H1 (cell line): Measurements from ENCODE around the gene PTPN1. TPM values are rescaled to one million over a fixed set of nuclear protein-coding genes. Genes with fewer than 3 reads are reported as not detected.

ENCODE experiments used
- CTCF ChIA-PET: fragments of 300-600 bp; sonication (Branson Sonifier 250); formaldehyde crosslinking; loops from one replicate; lab custom pipeline; 2021; ENCODE audit not compliant: partially characterized antibody; lab: Charles Lee
- POLR2A ChIA-PET: fragments of 300-600 bp; sonication (Branson Sonifier 250); formaldehyde crosslinking; loops from one replicate; lab custom pipeline; 2021; ENCODE audit warnings: inconsistent platforms; ENCODE audit not compliant: partially characterized antibody; lab: Charles Lee
- DNase-seq, 2 experiments: peaks; one replicate each; pipeline versions ENCODE4 v3.0.0 to v3.0.0-alpha.2; 2010 to 2022; ENCODE audit warnings: low spot score in 2 of 2, low read depth in 1 of 2, mixed read lengths in 1 of 2
- FAIRE-seq: peaks from 2 replicates; lab custom pipeline; 2011; peaks lifted over from hg19 to GRCh38; lab: Jason Lieb, UNC
- H2AFZ ChIP-seq: 2 replicates; pipeline ENCODE4 v1.8.1; 2012; ENCODE audit warnings: low read length, inconsistent platforms
- H2AK5ac ChIP-seq: 2 replicates; pipeline ENCODE4 v1.6.1; 2013; ENCODE audit warnings: low read depth, low read length
- H2BK120ac ChIP-seq: replicated peaks from 2 replicates; pipeline ENCODE3; 2013; ENCODE audit warnings: low read depth, low read length, inconsistent platforms
- H2BK12ac ChIP-seq: 2 replicates; pipeline ENCODE4 v1.6.1; 2013; ENCODE audit warnings: low read depth, low read length
- H2BK15ac ChIP-seq: 2 replicates; pipeline ENCODE4 v1.6.1; 2013; ENCODE audit warnings: low read length
- H2BK20ac ChIP-seq: 2 replicates; pipeline ENCODE4 v1.6.1; 2013; ENCODE audit warnings: low read length
- H2BK5ac ChIP-seq: 2 replicates; pipeline ENCODE4 v1.6.1; 2013; ENCODE audit warnings: low read depth, low read length
- H3K14ac ChIP-seq: 2 replicates; pipeline ENCODE4 v1.6.1; 2013; ENCODE audit warnings: inconsistent platforms; ENCODE audit not compliant: insufficient read length
- H3K18ac ChIP-seq: 2 replicates; pipeline ENCODE4 v1.6.1; 2013; ENCODE audit warnings: low read length; ENCODE audit errors: extremely low read depth
- H3K23ac ChIP-seq: 2 replicates; pipeline ENCODE4 v1.6.1; 2013; ENCODE audit warnings: inconsistent platforms; ENCODE audit not compliant: insufficient read length
- H3K23me2 ChIP-seq: 2 replicates; pipeline ENCODE4 v1.6.1; 2013; ENCODE audit warnings: low read depth, low read length
- H3K27ac ChIP-seq: 2 replicates; pipeline ENCODE4 v1.6.1; 2011; ENCODE audit warnings: low read depth, low read length, inconsistent platforms
- H3K27me3 ChIP-seq, 4 experiments: replicated peaks in 1 of 4; 1 replicate in 1 of 4; 2 replicates in 3 of 4; pipeline versions ENCODE4 v1.6.1 to v1.8.1; 2011 to 2013; ENCODE audit warnings: low read length in 3 of 4, mild to moderate bottlenecking in 3 of 4, inconsistent platforms in 2 of 4, mixed read lengths in 2 of 4, moderate library complexity in 1 of 4; ENCODE audit not compliant: control insufficient read depth in 3 of 4, insufficient read depth in 3 of 4; ENCODE audit errors: extremely low read depth in 1 of 4
- H3K36me3 ChIP-seq, 4 experiments: 2 replicates each; pipeline versions ENCODE4 v1.6.1 to v1.8.1; 2011 to 2013; ENCODE audit warnings: mild to moderate bottlenecking in 4 of 4, low read length in 3 of 4, moderate library complexity in 2 of 4, control low read depth in 1 of 4, inconsistent platforms in 1 of 4; ENCODE audit not compliant: insufficient read depth in 4 of 4, control insufficient read depth in 2 of 4
- H3K4ac ChIP-seq: replicated peaks from 2 replicates; pipeline ENCODE3; 2013; ENCODE audit warnings: low read length, low read depth, mixed read lengths, inconsistent platforms; ENCODE audit not compliant: insufficient read length
- H3K4me1 ChIP-seq, 4 experiments: replicated peaks in 1 of 4; 1 replicate in 1 of 4; 2 replicates in 3 of 4; pipeline versions ENCODE4 v1.6.1 to v1.8.1; 2011 to 2013; ENCODE audit warnings: low read length in 3 of 4, inconsistent platforms in 2 of 4, mixed read lengths in 1 of 4; ENCODE audit not compliant: insufficient read depth in 4 of 4, control insufficient read depth in 3 of 4
- H3K4me2 ChIP-seq, 2 experiments: 2 replicates each; pipeline versions ENCODE4 v1.6.1 to v1.8.1; 2011 to 2013; ENCODE audit warnings: low read depth in 2 of 2, low read length in 2 of 2, control low read depth in 1 of 2, inconsistent platforms in 1 of 2, mild to moderate bottlenecking in 1 of 2; ENCODE audit not compliant: insufficient read depth in 1 of 2
- H3K4me3 ChIP-seq, 4 experiments: fragments of 200-600, 300-600 bp in 1 of 4; sonication (generic), shearing (Covaris generic), sonication (Bioruptor Twin) in 1 of 4; 2 replicates each; pipeline versions ENCODE4 v1.5.1 to v1.8.1; 2011 to 2016; ENCODE audit warnings: low read length in 4 of 4, low read depth in 3 of 4, control low read depth in 2 of 4, inconsistent platforms in 2 of 4, mild to moderate bottlenecking in 2 of 4, mixed read lengths in 1 of 4, moderate library complexity in 1 of 4; ENCODE audit not compliant: insufficient read depth in 2 of 4; ENCODE audit errors: extremely low read depth in 1 of 4
- H3K56ac ChIP-seq: replicated peaks from 2 replicates; pipeline ENCODE3; 2013; ENCODE audit warnings: low read depth, mild to moderate bottlenecking, mixed read lengths, low read length, inconsistent platforms; ENCODE audit not compliant: insufficient read length
- H3K79me1 ChIP-seq: 2 replicates; pipeline ENCODE4 v1.6.1; 2013; ENCODE audit warnings: low read depth, low read length, control low read depth
- H3K79me2 ChIP-seq, 2 experiments: 2 replicates each; pipeline versions ENCODE4 v1.6.1 to v1.8.1; 2012 to 2013; ENCODE audit warnings: low read length in 2 of 2, mild to moderate bottlenecking in 2 of 2, inconsistent platforms in 1 of 2; ENCODE audit not compliant: insufficient read depth in 2 of 2, control insufficient read depth in 1 of 2
- H3K9ac ChIP-seq, 4 experiments: replicated peaks in 1 of 4; 1 replicate in 1 of 4; 2 replicates in 3 of 4; pipeline versions ENCODE4 v1.6.1 to v1.8.1; 2011 to 2013; ENCODE audit warnings: low read depth in 3 of 4, low read length in 3 of 4, control low read depth in 2 of 4, mild to moderate bottlenecking in 2 of 4, moderate library complexity in 2 of 4, inconsistent platforms in 1 of 4; ENCODE audit errors: extremely low read depth in 1 of 4
- H3K9me3 ChIP-seq, 2 experiments: 2 replicates each; pipeline versions ENCODE4 v1.6.1 to v1.8.1; 2012 to 2013; ENCODE audit warnings: mild to moderate bottlenecking in 2 of 2, moderate library complexity in 2 of 2, control low read depth in 1 of 2, inconsistent platforms in 1 of 2, low read depth in 1 of 2, low read length in 1 of 2, mixed read lengths in 1 of 2; ENCODE audit not compliant: insufficient read depth in 2 of 2
- H4K20me1 ChIP-seq, 2 experiments: replicated peaks in 1 of 2; 2 replicates each; pipeline versions ENCODE3 to v1.8.1; 2011 to 2013; ENCODE audit warnings: inconsistent platforms in 2 of 2, low read length in 2 of 2, mild to moderate bottlenecking in 1 of 2; ENCODE audit not compliant: insufficient read depth in 2 of 2, control insufficient read depth in 1 of 2
- H4K5ac ChIP-seq: 2 replicates; pipeline ENCODE4 v1.6.1; 2013; ENCODE audit warnings: low read length, low read depth, mixed read lengths, inconsistent platforms; ENCODE audit not compliant: insufficient read length
- H4K8ac ChIP-seq: 2 replicates; pipeline ENCODE4 v1.8.0; 2013; ENCODE audit warnings: mild to moderate bottlenecking, moderate library complexity, low read length, inconsistent platforms; ENCODE audit not compliant: insufficient read depth; ENCODE audit errors: extremely low read depth
- H4K91ac ChIP-seq: replicated peaks from 2 replicates; pipeline ENCODE3; 2013; ENCODE audit warnings: low read length, mixed read lengths, inconsistent platforms; ENCODE audit not compliant: insufficient read length
- BACH1 ChIP-seq: IDR thresholded peaks from 2 replicates; pipeline ENCODE4 v1.6.1; 2012; ENCODE audit warnings: low read length, improper control_type of control experiment
- BRCA1 ChIP-seq: IDR thresholded peaks from 2 replicates; pipeline ENCODE4 v1.6.1; 2012; ENCODE audit warnings: low read depth, low read length, improper control_type of control experiment
- CHD2 ChIP-seq: IDR thresholded peaks from 2 replicates; pipeline ENCODE4 v1.6.1; 2012; ENCODE audit warnings: low read length, improper control_type of control experiment
- EGR1 ChIP-seq: IDR thresholded peaks from 2 replicates; pipeline ENCODE4 v1.6.1; 2011; ENCODE audit warnings: low read depth, low read length, borderline replicate concordance
- JUND ChIP-seq: IDR thresholded peaks from 2 replicates; pipeline ENCODE4 v1.6.1; 2011; ENCODE audit warnings: mild to moderate bottlenecking, improper control_type of control experiment, low read length
- KDM5A ChIP-seq: fragments of 200-600 bp; IDR thresholded peaks from 2 replicates; pipeline ENCODE4 v1.7.1; 2012; ENCODE audit warnings: mild to moderate bottlenecking, low read length, inconsistent platforms, mixed read lengths
- NRF1 ChIP-seq: IDR thresholded peaks from 2 replicates; pipeline ENCODE4 v1.6.1; 2011; ENCODE audit warnings: mild to moderate bottlenecking, low read depth, low read length, improper control_type of control experiment
- PHF8 ChIP-seq: fragments of 200-600 bp; sonication (generic); conservative IDR thresholded peaks from 2 replicates; pipeline ENCODE4 v1.7.1; 2012; ENCODE audit warnings: low read depth, mild to moderate bottlenecking, inconsistent platforms, low read length, moderate library complexity
- POLR2AphosphoS5 ChIP-seq: IDR thresholded peaks from 2 replicates; pipeline ENCODE4 v1.6.1; 2011; ENCODE audit warnings: low read depth, low read length
- RAD21 ChIP-seq, 2 experiments: IDR thresholded peaks in 1 of 2; conservative IDR thresholded peaks in 1 of 2; 2 replicates each; pipeline ENCODE4 v1.6.1; 2011; ENCODE audit warnings: low read depth in 2 of 2, low read length in 2 of 2, improper control_type of control experiment in 1 of 2, inconsistent platforms in 1 of 2, mild to moderate bottlenecking in 1 of 2, moderate library complexity in 1 of 2
- RNF2 ChIP-seq: fragments of 200-900, 300-1000 bp; sonication (generic); IDR thresholded peaks from 2 replicates; pipeline ENCODE4 v1.7.1; 2016; ENCODE audit warnings: borderline replicate concordance, low read depth, mild to moderate bottlenecking, antibody characterized with exemption, low read length; ENCODE audit not compliant: poor library complexity, severe bottlenecking; ENCODE audit errors: missing control alignments
- SP4 ChIP-seq: IDR thresholded peaks from 2 replicates; pipeline ENCODE4 v1.6.1; 2012; ENCODE audit warnings: low read length, inconsistent platforms
- WGBS, 2 experiments: shearing (Covaris generic) in 1 of 2; methylation state at CpG; one replicate each; pipeline versions ENCODE4 v1.1.6 to v1.1.7; 2013 to 2015; ENCODE audit warnings: low lambda C conversion rate in 2 of 2, mixed read lengths in 2 of 2, inconsistent platforms in 1 of 2, low coverage in 1 of 2, missing lambda C conversion rate in 1 of 2; ENCODE audit not compliant: insufficient replicate concordance in 2 of 2, insufficient coverage in 1 of 2, insufficient read length in 1 of 2; ENCODE audit errors: extremely low coverage in 1 of 2, missing lambda C conversion rate in 1 of 2; 5-methylcytosine and 5-hydroxymethylcytosine counted together
- polyA plus RNA-seq, 7 experiments: library from polyadenylated mRNA; depleted of rRNA in 3 of 7; stranded (reverse) in 5 of 7; unstranded in 2 of 7; fragments of >200 nt in 5 of 7; fragments of 200-250 nt in 2 of 7; gene quantifications; 1 replicate in 5 of 7; 2 replicates in 1 of 7; 4 replicates in 1 of 7; pipeline versions ENCODE4 v1.2.1 to v1.2.3, GENCODE V29; 2011 to 2013; ENCODE audit warnings: missing spikeins in 2 of 7, mixed read lengths in 2 of 7
- total RNA-seq: library from RNA; stranded (reverse); fragmentation: NEBNext Ultra II Directional; extraction: Animal tissue kit (Norgen Biotek cat#: 25700); gene quantifications from 2 replicates; pipeline ENCODE4 v1.2.1, GENCODE V29; 2021
- TF ChIP-seq, protein P1 (sequence below): IDR thresholded peaks from 2 replicates; pipeline ENCODE4 v1.6.1; 2012; ENCODE audit warnings: inconsistent platforms

PTPN1 gene
- total and polyA plus RNA-seq, 2 of the 8 experiments (the other 6 are each of a cell fraction or from before 2014, with no cell fraction given), result 18.6 to 32.1 TPM

DNA sequence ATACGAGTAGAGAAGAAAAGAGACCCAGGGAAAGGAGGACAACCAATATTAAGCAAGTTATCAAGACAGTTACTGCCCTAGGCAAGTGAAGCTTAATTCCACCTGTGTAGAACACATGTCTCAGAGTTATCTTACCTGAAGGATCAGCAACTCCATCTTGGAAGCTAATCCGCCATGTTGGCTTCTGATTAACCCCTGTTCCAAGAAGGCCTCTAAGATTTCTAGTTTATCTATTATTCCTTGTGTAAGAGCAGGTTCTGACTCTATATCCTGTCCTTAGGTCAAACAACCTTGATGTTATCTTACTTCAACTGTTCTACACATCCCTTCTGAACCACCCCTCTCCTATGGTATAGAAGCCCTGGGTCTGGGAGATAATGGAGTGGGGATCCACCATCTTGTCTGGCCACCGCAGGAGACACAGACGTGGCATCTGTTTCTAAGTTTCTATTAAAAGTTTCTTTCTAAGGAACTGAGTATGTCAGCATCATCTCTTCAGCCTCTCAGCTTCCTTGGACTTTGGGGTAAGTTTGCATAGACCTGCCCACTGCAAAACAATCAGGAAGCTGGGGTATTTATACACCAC, 27.7 kb upstream of the PTPN1 start:
- Histone ChIP-seq H2BK12ac (no peak overlapping the region), H2BK120ac (no peak overlapping the region), H2AK5ac (no peak overlapping the region), H4K8ac (no peak overlapping the region), H4K5ac (no peak overlapping the region), H3K9me3 (0 out of 4 replicates have a peak, but pooled peaks cover 0 to 3% of the 10 kb centered on the region in 2 experiments), H3K23ac (no peak overlapping the region), H3K9ac (no peak overlapping the region), H4K91ac (no peak overlapping the region), H4K20me1 (no peaks in the 10 kb centered on the region), H2BK20ac (no peak overlapping the region), H3K4me2 (no peak overlapping the region), H3K18ac (no peak overlapping the region), H3K4ac (no peak overlapping the region), H3K23me2 (no peaks in the 10 kb centered on the region; the same call in 1 of the 2 replicates), H3K79me2 (no peaks in the 10 kb centered on the region), H3K79me1 (no peaks in the 10 kb centered on the region), H3K36me3 (no peaks in the 10 kb centered on the region), H2BK5ac (no peak overlapping the region), H3K27ac (no peak overlapping the region), H2AFZ (no peak overlapping the region), H3K56ac (no peak overlapping the region), H3K27me3 (no peaks in the 10 kb centered on the region), H3K4me3 (no peak overlapping the region), H3K4me1 (no peaks in the 10 kb centered on the region), H2BK15ac (no peak overlapping the region), H3K14ac (no peak overlapping the region)
- ChIA-PET CTCF (interaction anchor here (0.6 to 2.7 kb wide), 6 partner anchors 19 to 376 kb away, joined by 3 to 12 read pairs (median 6); no protein-coding TSS in a partner anchor), POLR2A (no interaction called here)
- no peak for FAIRE-seq
- WGBS, 2 experiments, result 86% methylated on average over 4 of the region's 4 CpGs; no CpG with 5 or more reads in 1 of the 2 experiments
- DNase-seq, result no peak
- TF ChIP-seq NRF1 (no peak), POLR2AphosphoS5 (no peak), PHF8 (no peak), RNF2 (no peak), SP4 (no peak), RAD21 (IDR thresholded peaks at IDR 0.05 in 1 of 2, conservative IDR thresholded peaks at IDR 0.05 in 1 of 2; ENCODE audit: low read depth in 2 of 2, low read length in 2 of 2) (no peak), EGR1 (no peak), CHD2 (no peak), JUND (no peak), KDM5A (no peak), BACH1 (no peak), BRCA1 (no peak)
- TF ChIP-seq, protein P1, sequence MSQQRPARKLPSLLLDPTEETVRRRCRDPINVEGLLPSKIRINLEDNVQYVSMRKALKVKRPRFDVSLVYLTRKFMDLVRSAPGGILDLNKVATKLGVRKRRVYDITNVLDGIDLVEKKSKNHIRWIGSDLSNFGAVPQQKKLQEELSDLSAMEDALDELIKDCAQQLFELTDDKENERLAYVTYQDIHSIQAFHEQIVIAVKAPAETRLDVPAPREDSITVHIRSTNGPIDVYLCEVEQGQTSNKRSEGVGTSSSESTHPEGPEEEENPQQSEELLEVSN, result no peak
